T-helper 2 cell (primary cell): ENCODE results near the gene HLA-DQB2.

Source experiments
- DNase-seq, 5 experiments: peaks; one replicate each; pipeline versions ENCODE4 v3.0.0 to v3.0.0-alpha.2; 2012 to 2022

The HLA-DQB2 gene

DNA sequence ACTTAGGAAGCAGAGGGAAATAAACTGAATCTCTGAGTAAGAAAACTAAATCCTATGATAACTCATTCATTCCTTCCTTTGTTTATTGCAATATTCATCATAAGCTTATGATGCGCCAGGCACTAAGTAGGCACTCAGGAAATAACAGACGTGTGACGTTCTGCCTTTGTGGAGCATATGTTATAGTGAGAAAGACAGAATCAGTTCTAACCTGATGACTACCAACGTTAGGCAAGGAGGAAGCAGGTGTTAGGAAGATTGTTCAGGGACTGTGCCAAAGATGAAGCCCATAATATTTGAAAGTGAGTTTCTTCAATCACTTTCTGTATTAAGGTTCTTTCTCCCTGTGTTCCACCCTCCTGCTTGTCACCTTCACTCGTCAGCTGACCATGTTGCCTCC lies 18.6 kb downstream of the HLA-DQB2 start:
- no peak for DNase-seq

DNA sequence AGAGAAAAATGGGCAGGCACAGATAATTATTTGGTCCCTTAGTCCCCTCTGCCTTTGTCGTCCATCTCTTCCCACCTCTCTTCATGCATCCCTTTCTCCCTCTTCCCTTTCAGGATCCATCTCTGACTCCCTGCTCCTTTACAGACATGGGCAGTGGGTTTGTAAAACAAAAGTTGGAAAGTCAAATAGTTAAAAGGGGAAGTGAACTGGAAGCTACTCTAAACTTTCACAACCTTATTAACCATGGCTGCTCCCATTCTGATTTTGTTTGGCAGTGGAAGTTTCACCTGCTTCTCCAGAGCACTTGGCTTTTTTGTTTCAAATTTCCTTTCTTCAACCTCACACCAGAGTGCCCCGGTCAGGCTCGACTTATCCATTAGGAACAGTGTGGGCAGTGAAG lies 21.0 kb downstream of the HLA-DQB2 start:
- DNase-seq: no peak

DNA sequence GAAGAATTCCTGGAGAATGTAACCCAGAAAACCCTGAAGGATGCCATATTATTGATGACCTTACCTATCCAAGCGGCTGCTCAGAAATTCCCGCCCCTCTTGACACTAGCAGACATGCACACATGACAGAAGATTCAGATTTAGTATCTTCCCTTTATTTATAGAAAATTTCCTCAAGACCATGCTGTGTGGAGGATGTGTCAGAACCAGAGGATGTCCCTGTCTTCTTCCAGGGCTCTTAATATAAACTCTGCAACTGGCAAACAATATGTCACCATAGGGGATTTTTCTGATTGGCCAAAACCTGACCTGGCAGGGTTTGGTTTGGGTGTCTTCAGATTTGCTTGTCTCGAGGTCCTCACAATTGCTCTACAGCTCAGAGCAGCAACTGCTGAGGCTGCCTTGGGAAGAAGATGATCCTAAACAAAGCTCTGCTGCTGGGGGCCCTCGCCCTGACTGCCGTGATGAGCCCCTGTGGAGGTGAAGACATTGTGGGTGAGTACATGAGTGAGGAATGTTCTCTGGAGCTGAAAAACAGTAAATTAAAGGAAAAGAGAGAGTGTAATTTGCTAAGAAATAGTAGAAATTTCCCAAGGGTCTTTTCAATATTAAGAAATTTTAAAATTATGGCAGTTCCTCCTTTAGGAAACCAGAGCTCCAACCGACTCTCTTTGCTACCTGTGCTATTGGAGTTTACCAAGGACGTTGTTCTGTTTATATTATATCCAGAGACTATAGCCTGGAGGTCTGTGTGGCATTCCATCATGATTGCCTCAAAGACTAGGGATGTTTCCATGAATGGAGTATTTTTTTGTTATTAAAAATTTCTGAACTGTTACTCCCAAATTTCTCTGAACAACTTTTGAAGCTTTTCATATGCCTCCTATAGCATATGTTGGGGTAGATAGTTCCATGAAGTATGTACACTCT lies 22.0 kb downstream of the HLA-DQB2 start, which contains the start of gene HLA-DQA2:
TSS of gene HLA-DQA2 (plus strand) at position 361 of the 930 bp plus-strand sequence. CDS start at position 414, 53 bp downstream.
- peak in 1 of 5 experiments; percentile 41 for DNase-seq

DNA sequence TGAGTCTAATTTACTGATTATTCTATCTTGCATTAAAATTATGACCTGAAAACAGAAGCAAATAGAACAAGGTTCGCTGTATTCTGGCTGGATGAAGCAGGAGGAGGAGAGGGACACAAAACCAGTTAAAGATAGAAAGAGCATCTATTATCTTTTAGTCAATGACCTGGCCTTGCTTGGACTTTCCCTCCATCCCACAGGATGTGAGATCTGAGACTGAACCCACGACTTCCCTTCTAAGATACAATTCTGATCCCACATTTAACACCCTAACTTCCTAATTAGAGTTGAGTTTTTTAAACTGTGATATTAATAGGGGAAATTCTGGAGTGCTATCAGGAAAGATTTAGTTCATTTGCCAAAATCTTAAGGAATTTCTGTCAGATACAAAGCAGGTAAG lies 25.2 kb downstream of the HLA-DQB2 start:
- no peak for DNase-seq

DNA sequence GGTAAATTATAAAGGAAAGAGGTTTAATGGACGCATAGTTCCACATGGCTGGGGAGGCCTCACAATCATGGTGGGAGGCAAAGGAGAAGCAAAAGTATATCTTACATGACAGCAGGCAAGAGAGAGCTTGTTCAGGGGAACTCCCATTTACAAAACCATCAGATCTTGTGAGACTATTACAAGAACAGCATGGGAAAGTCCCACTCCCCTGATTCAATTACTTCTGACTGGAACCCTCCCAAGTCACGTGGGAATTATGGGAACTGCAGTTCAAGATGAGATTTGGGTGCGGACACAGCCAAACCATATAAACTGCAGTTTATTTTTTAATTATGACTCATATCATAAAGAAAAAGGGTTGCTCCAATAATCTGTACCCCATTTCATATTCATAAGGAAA lies 44.5 kb downstream of the HLA-DQB2 start:
- DNase-seq: peak in 1 of 5 experiments; percentile 5

DNA sequence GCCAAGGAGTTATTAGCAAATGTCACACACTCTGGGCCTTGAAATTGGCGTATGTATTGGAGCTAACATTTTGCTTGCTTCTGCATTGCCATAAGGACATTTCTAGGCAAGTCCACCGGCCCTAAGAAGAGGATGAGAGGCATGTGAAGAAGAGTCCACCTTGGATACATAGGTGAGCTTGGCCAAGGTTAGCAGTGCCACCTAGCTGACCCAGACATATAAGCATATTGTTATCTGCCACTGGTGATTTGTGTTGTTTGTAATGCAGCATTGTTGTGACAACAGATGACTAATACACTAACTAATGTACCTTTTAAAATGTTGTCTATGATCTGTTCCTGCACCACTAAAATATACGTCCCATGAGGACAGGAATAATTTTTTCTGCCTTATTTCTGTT lies 46.9 kb downstream of the HLA-DQB2 start:
- DNase-seq: peak in 1 of 5 experiments; percentile 5

DNA sequence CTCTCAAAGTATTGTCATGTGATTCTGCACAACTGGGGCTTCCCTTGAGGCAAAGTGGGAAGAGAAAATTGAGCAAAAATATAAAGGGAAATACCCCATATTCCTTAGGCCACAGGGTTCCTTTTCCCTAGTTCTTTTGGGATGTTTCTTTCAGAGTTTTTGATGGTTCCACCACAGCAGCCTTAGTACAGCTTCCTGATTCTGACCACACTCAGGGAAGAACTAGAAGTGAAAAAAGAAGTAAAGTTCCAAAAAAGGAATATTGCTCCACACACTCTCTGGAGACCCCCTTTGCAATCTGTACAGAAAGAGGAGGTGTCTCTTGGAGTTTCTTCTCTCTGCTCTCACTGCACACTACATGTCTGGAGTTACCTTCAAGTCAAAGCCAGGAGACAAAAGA lies 50.1 kb downstream of the HLA-DQB2 start:
- DNase-seq: no peak

DNA sequence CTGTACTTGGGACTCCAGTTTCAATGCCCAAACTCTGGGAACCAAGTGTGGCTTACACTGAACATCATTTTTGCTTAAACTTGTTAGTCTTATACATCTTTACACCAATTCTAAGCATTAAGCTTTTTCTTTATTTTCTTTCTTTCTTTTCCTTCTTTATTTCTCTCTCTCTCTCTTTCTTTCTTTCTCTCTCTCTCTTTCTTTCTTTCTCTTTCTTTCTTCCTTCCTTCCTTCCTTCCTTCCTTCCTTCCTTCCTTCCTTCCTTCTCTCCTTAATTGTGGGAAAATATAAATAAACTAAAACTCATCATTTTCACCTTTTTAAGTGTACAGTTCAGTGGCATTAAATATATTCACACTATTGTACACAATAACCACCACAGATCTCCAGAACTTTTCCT lies 53.7 kb downstream of the HLA-DQB2 start:
- DNase-seq: no peak
